Renal cortex interstitium (tissue), 11 donors: ENCODE results near the gene KRT78. TPM values are rescaled to one million over a fixed set of nuclear protein-coding genes. Genes with fewer than 3 reads are reported as not detected.
A peak's percentile ranks its signal among the peaks of the same experiment; 100 is the strongest.
"Not testable (repeated sequence)": the region's sequence is repeated elsewhere in the genome, so short reads cannot be mapped to it uniquely, and the experiment has no call there.

Source experiments
- DNase-seq, 11 donors: peaks; one replicate each; pipeline ENCODE4 v3.0.0-alpha.2; 2013; ENCODE audit warnings: low read depth in 9 of 11, low spot score in 4 of 11; ENCODE audit errors: extremely low read depth in 1 of 11
- polyA plus RNA-seq, 3 donors: library from polyadenylated mRNA; unstranded; fragments of 120-200 nt; gene quantifications; one replicate each; pipeline ENCODE4 v1.2.1, GENCODE V29; 2013; ENCODE audit not compliant: insufficient read length in 3 of 3

Gene KRT78
- polyA plus RNA-seq, 3 donors, result not detected

- no peak for DNase-seq
These were observed 24.7 kb upstream of the KRT78 start for GRCh38 chr12:52873513-52873831.

- DNase-seq, result no peak
These were observed 24.0 kb upstream of the KRT78 start for GRCh38 chr12:52872644-52873389.

GRCh38 chr12:52871291-52872039 lies 22.7 kb upstream of the KRT78 start:
- DNase-seq, result peak in 1 of 11 donors; percentile 35

- DNase-seq, result peak in 2 of 11 donors; percentile 31 to 32
These were observed 21.8 kb upstream of the KRT78 start for GRCh38 chr12:52870361-52871290.

- no peak for DNase-seq
These were observed 18.8 kb upstream of the KRT78 start for GRCh38 chr12:52867642-52868041.

- DNase-seq, result no peak
These were observed 18.4 kb upstream of the KRT78 start for GRCh38 chr12:52867152-52867551.

- peak in 5 of 11 donors; percentile 57 to 66 (median 60) for DNase-seq
These were observed 16.5 kb upstream of the KRT78 start for GRCh38 chr12:52865090-52865944.

- DNase-seq, result no peak
These were observed 13.2 kb upstream of the KRT78 start for GRCh38 chr12:52862023-52862422.

GRCh38 chr12:52861511-52861910 lies 12.7 kb upstream of the KRT78 start:
- DNase-seq, result no peak

GRCh38 chr12:52860102-52860823 lies 11.5 kb upstream of the KRT78 start:
- no peak for DNase-seq

- no peak for DNase-seq
These were observed 8.7 kb upstream of the KRT78 start for GRCh38 chr12:52857500-52857899.

GRCh38 chr12:52856787-52857186 lies 8.0 kb upstream of the KRT78 start:
- DNase-seq, result no peak

GRCh38 chr12:52856077-52856476 lies 7.3 kb upstream of the KRT78 start:
- DNase-seq, result not testable (repeated sequence)

GRCh38 chr12:52851787-52852186 lies 3.0 kb upstream of the KRT78 start:
- no peak for DNase-seq

- no peak for DNase-seq
These were observed 1.9 kb upstream of the KRT78 start for GRCh38 chr12:52850681-52851080.

- DNase-seq, result no peak
These were observed 717 bp upstream of the KRT78 start for GRCh38 chr12:52849511-52849910.

- DNase-seq, result no peak
These were observed 1.3 kb downstream of the KRT78 start for GRCh38 chr12:52847335-52848102.
